Superior temporal gyrus (tissue), 1 donor: ENCODE measurements around the gene GPC6.
"Not testable (repeated sequence)": the region's sequence is repeated elsewhere in the genome, so short reads cannot be mapped to it uniquely, and the experiment has no call there.

ENCODE experiments used
- DNase-seq: peaks from one replicate; pipeline ENCODE4 v3.0.0-alpha.2; 2016; ENCODE audit errors: extremely low spot score

The GPC6 gene

GRCh38 chr13:94323764-94324758, 1097.5 kb downstream of the GPC6 start:
- DNase-seq, result no peak

- no peak for DNase-seq
Observed at GRCh38 chr13:94324767-94325540, 1098.3 kb downstream of the GPC6 start.

GRCh38 chr13:94325650-94326049, 1099.0 kb downstream of the GPC6 start:
- no peak for DNase-seq

- DNase-seq, result no peak
Observed at GRCh38 chr13:94327318-94327717, 1100.7 kb downstream of the GPC6 start.

GRCh38 chr13:94328381-94329041, 1101.9 kb downstream of the GPC6 start:
- no peak for DNase-seq

GRCh38 chr13:94329277-94329676, 1102.7 kb downstream of the GPC6 start:
- no peak for DNase-seq

GRCh38 chr13:94329754-94330551, 1103.3 kb downstream of the GPC6 start:
- no peak for DNase-seq

- no peak for DNase-seq
Observed at GRCh38 chr13:94330552-94331071, 1104.0 kb downstream of the GPC6 start.

GRCh38 chr13:94331281-94331680, 1104.7 kb downstream of the GPC6 start:
- no peak for DNase-seq

GRCh38 chr13:94332359-94333096, 1105.9 kb downstream of the GPC6 start:
- DNase-seq, result no peak

GRCh38 chr13:94333131-94333820, 1106.7 kb downstream of the GPC6 start:
- no peak for DNase-seq

GRCh38 chr13:94335761-94336526, 1109.3 kb downstream of the GPC6 start:
- no peak for DNase-seq

- DNase-seq, result no peak
Observed at GRCh38 chr13:94339116-94339687, 1112.6 kb downstream of the GPC6 start.

- no peak for DNase-seq
Observed at GRCh38 chr13:94342436-94343242, 1116.0 kb downstream of the GPC6 start.

GRCh38 chr13:94343243-94343585, 1116.6 kb downstream of the GPC6 start:
- DNase-seq, result no peak

- not testable (repeated sequence) for DNase-seq
Observed at GRCh38 chr13:94343687-94344086, 1117.1 kb downstream of the GPC6 start.

- no peak for DNase-seq
Observed at GRCh38 chr13:94344126-94344818, 1117.7 kb downstream of the GPC6 start.
